ENCODE results near the gene CRYGN. TPM values are rescaled to one million over a fixed set of nuclear protein-coding genes. Genes with fewer than 3 reads are reported as not detected.

Gene CRYGN
- total RNA-seq, 2 experiments from 2014 or later = 0.25 TPM; not detected in 1

DNA sequence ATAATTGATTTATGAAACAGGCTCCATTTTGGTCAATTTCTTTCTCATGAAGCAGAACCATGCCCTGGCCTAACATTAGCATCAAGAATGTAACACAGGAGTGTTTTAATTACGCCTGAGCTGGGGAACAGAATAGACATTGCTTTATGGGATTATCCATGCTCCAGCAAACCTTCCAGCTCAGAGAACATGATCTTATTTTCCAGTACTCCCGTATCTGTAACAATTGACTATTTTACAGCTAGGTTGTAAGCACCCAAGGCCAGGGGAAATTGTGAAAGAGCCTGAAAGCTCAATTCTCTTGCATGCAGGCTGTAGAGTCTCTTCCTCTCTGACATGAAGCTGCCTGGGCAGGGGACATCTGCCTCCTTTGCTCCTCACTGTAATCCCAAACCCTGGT lies 30.8 kb upstream of the CRYGN start:
- Mint-ChIP-seq H3K27me3 (no peaks in the 10 kb centered on the region), H3K4me3 (no peak overlapping the region), H3K36me3 (ENCODE audit: low read depth) (peaks cover 80% of the 10 kb centered on the region), H3K9me3 (no peaks in the 10 kb centered on the region), H3K27ac (no peak overlapping the region), H3K4me1 (peaks cover 47% of the 10 kb centered on the region)
- ChIA-PET POLR2A (no interaction called here), CTCF (interaction anchor here (1.0 to 1.3 kb wide), 3 partner anchors 15 to 22 kb away, joined by 3 read pairs; no protein-coding TSS in a partner anchor)
- no peak for DNase-seq

DNA sequence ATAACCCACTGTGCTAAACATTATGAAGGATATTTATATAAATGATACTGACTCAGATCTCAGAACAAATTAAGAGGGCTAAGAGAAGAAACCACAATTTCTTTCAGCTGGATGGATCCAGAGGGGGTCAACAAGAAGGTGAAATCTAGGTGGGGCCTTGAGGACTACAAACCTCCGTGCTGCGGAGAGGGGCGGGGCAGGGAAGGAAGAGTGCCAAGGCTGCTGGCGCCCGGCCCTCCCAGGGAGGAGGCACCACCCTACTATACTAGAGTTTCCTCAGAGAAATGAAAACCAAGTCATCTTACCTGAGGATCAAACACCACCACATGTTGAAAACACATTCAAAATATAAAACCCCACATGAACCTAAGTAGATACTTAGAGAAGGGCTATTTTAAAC lies 29.3 kb upstream of the CRYGN start:
- H3K4me3 Mint-ChIP-seq = no peak overlapping the region
- no peaks in the 10 kb centered on the region for H3K27me3 Mint-ChIP-seq
- no peak for DNase-seq
- POLR2A ChIA-PET = no interaction called here
- CTCF ChIA-PET = interaction anchor here (1.0 to 1.1 kb wide), 2 partner anchors 9 to 42 kb away, joined by 3 read pairs; no protein-coding TSS in a partner anchor
- peaks cover 45% of the 10 kb centered on the region for H3K4me1 Mint-ChIP-seq
- no peaks in the 10 kb centered on the region for H3K9me3 Mint-ChIP-seq
- peaks cover 88% of the 10 kb centered on the region for H3K36me3 Mint-ChIP-seq (ENCODE audit: low read depth)
- no peak overlapping the region for H3K27ac Mint-ChIP-seq

DNA sequence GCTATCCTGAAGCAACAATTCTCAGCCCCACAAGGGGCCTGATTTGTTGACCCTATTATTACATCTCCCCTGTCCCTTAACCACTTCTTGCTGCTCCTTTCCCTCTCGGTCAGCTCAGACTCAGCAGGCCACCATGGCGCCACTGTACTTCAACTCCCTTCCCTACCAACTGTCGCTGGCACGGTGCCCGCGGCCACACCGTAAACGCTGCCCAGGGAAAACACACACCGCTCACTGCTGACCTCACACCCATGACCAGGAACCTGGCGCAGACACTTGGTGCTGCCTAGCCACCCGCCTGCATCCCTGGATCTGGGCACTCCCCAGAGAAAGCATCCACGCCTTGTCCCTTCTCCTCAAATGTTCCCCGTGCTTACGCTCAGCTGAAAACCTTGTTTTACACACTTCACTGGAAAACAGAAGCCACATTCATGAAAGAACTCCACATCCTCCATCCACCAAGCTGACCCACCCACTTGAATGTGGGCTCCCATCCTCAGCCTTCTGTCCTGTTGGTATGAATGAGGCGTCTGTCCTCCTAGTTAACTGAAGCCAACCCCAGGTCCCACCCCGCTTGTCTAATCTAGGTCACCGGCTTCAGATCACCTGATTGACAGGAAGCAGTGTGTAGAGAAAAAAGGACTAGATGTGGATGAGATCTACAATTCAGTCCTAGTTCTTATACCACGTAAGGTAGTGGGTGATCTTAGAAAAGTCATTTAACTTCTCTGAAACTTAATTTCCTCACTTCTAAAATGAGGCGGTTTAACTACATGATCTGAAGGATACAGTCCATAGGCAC lies 28.5 kb upstream of the CRYGN start:
- H3K27ac Mint-ChIP-seq = no peak overlapping the region

DNA sequence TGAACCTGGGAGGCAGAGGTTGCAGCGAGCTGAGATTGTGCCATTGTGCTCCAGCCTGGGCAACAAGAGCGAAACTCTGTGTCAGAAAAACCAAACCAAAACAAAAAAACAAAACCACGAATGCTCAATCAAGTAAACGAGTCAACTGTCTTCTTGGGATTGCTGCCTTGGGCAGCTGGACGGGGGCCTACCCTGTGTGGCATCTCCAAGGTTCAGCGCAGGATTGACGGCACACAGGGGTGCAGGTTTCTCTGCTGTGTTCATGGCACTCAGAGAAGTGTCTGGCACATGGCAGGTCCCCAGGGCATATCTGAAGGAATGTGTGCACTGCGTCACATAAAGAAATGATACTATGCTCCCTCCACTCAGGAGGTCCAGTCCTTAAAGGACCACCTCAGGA lies 25.2 kb upstream of the CRYGN start:
- ChIA-PET CTCF (interaction anchor here (0.7 to 2.2 kb wide), 2 partner anchors 17 to 395 kb away, joined by 4 to 6 read pairs; no protein-coding TSS in a partner anchor), POLR2A (no interaction called here)
- H3K27ac Mint-ChIP-seq = no peak overlapping the region

More for the DNA sequence above, 28.5 kb upstream of the CRYGN start:
- no peak for DNase-seq
- Mint-ChIP-seq H3K36me3 (ENCODE audit: low read depth) (peaks cover 88% of the 10 kb centered on the region), H3K9me3 (peaks cover 8% of the 10 kb centered on the region), H3K4me1 (peaks cover 36% of the 10 kb centered on the region), H3K27me3 (no peaks in the 10 kb centered on the region), H3K4me3 (no peak overlapping the region)
- CTCF ChIA-PET = interaction anchor here (1.0 to 1.1 kb wide), 2 partner anchors 8 to 43 kb away, joined by 3 read pairs; no protein-coding TSS in a partner anchor
- POLR2A ChIA-PET = interaction anchor here (0.6 kb wide), 1 partner anchor 464 kb away, joined by 3 read pairs; no protein-coding TSS in a partner anchor

DNA sequence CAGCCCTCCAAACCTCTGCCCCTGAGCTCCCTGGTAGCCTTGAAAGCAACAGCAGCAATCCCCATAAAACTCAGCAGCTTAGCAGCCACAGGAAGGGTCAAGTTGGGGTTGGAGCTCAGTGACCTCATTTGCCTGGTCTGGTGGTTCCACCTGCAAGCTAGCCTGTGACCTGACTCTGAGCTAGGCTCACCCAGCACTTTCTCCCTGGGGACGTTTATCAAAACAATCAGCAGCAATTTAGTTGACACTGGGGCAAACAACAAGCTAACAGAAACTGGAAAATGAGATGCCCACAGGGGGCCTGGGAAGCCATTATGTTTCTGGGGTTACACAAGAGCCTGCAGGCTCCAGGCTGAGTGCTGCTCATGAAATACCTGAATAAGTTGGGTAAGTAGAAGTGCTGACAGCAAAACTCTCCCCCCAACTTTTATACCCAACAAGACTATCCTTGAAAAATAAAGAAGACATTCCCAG lies 22.4 kb upstream of the CRYGN start:
- Mint-ChIP-seq H3K27ac (no peak overlapping the region), H3K4me1 (peaks cover 2% of the 10 kb centered on the region), H3K27me3 (peaks cover 12% of the 10 kb centered on the region), H3K36me3 (ENCODE audit: low read depth) (peaks cover 48% of the 10 kb centered on the region), H3K4me3 (no peak overlapping the region), H3K9me3 (peaks cover 24% of the 10 kb centered on the region)
- no peak for DNase-seq
- CTCF ChIA-PET = interaction anchor here (1.1 to 1.3 kb wide), 3 partner anchors 13 to 147 kb away, joined by 3 to 5 read pairs (median 3); no protein-coding TSS in a partner anchor
- POLR2A ChIA-PET = no interaction called here

More for the DNA sequence above, 25.2 kb upstream of the CRYGN start:
- Mint-ChIP-seq H3K36me3 (ENCODE audit: low read depth) (peaks cover 76% of the 10 kb centered on the region), H3K4me1 (peaks cover 16% of the 10 kb centered on the region), H3K9me3 (peaks cover 24% of the 10 kb centered on the region), H3K27me3 (peaks cover 6% of the 10 kb centered on the region), H3K4me3 (no peak overlapping the region)
- no peak for DNase-seq

DNA sequence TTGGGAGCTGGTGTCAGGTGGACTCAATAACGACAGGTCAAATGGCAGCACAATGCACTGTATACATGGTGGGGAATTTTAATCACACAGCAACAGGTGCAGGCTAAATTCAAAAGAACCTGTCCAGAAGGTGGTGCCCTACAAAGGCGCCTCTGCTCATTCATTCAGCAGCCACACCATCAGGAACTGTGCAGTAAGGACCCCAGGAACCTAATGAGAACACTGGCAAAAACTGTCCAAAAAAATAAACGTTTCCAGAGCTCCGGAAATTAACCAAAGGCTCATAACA lies 21.9 kb upstream of the CRYGN start:
- Mint-ChIP-seq H3K9me3 (peaks cover 24% of the 10 kb centered on the region), H3K27me3 (peaks cover 12% of the 10 kb centered on the region), H3K4me3 (no peak overlapping the region), H3K4me1 (peaks cover 4% of the 10 kb centered on the region), H3K36me3 (ENCODE audit: low read depth) (peaks cover 43% of the 10 kb centered on the region), H3K27ac (no peak overlapping the region)
- POLR2A ChIA-PET = no interaction called here
- CTCF ChIA-PET = interaction anchor here (1.1 to 1.3 kb wide), 3 partner anchors 13 to 147 kb away, joined by 3 to 5 read pairs (median 3); no protein-coding TSS in a partner anchor
- no peak for DNase-seq

DNA sequence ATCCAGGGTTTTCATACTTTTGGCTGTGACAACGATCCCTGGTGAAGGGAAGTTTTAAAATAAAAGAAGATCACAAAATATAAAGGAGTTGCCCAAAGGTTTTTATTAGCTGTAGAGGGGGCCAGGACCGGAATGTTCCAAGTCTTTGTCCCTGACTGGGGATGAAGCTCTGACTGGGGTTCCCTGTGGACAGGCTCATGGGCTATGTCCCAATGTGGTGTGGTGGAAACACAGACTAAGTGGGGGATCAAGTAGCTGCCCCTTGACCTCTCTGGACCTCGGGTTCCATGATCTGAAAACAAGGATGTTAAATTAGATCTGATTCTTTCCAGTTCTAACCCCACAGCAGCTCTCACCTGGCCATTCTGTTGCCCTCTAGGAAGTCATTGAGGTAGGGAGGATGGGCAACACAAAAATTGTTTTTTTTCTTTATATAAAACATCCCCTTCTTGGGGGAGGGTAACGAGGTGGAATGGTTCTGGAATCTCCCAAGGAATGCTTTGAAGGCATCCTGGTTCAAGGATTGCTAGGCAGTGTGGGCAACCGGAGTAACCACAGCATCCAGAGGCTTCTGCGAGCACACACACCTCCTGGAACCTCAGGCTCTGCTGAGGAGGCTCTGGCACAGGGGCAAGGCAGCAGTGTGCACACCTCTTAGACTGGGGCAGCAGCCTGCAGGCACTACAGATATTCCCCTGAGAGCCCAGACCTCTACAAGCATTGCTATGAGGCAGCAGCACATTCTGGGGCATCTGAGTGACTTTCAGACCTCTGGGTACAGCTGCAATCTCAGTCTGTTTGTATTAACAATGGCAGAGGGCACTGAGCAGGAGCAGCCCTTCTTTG lies 21.4 kb upstream of the CRYGN start:
- POLR2A ChIA-PET = no interaction called here
- H3K4me3 Mint-ChIP-seq = no peak overlapping the region
- H3K27me3 Mint-ChIP-seq = peaks cover 12% of the 10 kb centered on the region
- H3K4me1 Mint-ChIP-seq = peaks cover 4% of the 10 kb centered on the region
- H3K9me3 Mint-ChIP-seq = peaks cover 24% of the 10 kb centered on the region
- CTCF ChIA-PET = interaction anchor here (0.9 to 1.2 kb wide), 3 partner anchors 8 to 146 kb away, joined by 3 read pairs; no protein-coding TSS in a partner anchor
- no peak overlapping the region for H3K27ac Mint-ChIP-seq
- H3K36me3 Mint-ChIP-seq (ENCODE audit: low read depth) = peaks cover 42% of the 10 kb centered on the region
- DNase-seq = no peak

DNA sequence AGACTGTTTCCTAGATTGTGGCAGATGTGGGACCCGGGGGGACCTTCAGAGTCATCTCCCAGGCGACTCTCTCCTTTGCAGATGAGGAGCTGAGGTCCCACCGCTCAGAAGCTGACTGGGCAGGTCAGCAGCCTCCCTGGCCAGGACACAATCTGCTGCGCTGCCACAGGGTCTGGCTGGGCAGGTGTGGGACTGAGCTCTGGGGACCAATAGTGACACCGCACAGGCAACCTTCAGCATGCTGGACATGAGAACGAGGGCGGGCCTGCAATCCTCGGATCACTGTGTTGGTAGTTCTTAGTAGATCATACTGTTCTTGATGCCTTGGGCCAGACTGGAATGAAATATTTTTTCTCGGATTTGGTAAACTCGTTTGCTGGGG lies 20.5 kb upstream of the CRYGN start:
- H3K9me3 Mint-ChIP-seq = peaks cover 24% of the 10 kb centered on the region
- peaks cover 12% of the 10 kb centered on the region for H3K27me3 Mint-ChIP-seq
- peaks cover 33% of the 10 kb centered on the region for H3K36me3 Mint-ChIP-seq (ENCODE audit: low read depth)
- no peak for DNase-seq
- peaks cover 4% of the 10 kb centered on the region for H3K4me1 Mint-ChIP-seq
- POLR2A ChIA-PET = no interaction called here
- H3K27ac Mint-ChIP-seq = no peak overlapping the region
- H3K4me3 Mint-ChIP-seq = no peak overlapping the region
- CTCF ChIA-PET = interaction anchor here (0.9 kb wide), 1 partner anchor 9 kb away, joined by 3 read pairs; no protein-coding TSS in a partner anchor

DNA sequence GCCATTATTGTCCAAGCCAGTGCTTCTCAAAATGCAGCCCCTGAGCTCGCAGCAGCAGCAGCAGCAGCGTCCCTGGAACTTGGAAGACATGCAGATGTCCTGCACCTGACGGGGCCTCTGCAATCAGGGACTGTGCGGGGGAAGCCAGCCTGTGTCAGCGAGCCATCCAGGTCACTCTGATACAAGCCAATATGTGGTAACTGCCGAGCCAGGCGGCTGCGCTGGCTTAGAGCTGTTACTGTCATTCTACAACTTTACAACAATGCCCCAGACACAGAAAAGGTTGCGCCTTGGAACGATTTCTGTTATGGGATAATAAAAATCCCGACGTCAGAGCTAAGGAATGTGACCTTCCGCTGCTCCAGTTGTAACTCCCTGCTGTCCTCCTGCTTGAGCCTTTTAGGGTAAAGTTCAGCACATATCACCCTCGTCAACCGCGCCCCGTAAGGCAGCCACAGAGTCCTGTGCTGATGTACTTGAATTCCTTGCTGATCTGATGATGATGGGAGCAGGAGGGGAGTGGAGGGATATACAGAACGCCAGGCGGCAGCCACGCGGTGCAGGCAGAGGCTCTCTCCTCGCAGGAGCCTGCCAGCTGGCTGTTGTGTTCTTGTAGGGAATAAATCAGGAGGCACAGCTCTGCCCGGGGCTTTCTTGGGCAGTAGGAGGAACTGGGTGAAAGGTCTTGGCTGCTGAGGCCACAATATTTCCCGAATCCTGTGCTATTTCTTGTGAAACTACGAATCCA lies 20.0 kb upstream of the CRYGN start:
- POLR2A ChIA-PET = interaction anchor here (0.6 kb wide), 1 partner anchor 25 kb away, joined by 3 read pairs; no protein-coding TSS in a partner anchor
- H3K9me3 Mint-ChIP-seq = peaks cover 24% of the 10 kb centered on the region

DNA sequence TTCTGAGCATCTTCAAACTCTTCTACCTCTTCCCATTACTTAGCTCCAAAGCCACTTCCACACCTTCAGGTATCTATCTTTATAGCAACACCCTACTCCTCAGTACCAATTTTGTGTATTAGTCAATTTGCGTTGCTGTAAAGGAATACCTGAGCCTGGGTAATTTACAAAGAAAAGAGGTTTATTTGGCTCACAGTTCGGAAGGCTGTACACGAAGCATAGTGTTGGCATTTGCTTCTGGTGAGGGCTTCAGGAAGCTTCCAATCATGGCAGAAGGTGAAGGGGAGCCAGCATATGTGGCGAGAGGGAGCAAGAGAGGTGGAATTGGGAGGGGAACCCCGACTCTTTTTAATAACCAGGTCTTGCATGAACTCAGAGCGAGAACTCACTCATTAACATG lies 17.6 kb upstream of the CRYGN start:
- Mint-ChIP-seq H3K4me1 (peaks cover 4% of the 10 kb centered on the region), H3K27ac (no peak overlapping the region), H3K36me3 (ENCODE audit: low read depth) (peaks cover 6% of the 10 kb centered on the region), H3K27me3 (peaks cover 12% of the 10 kb centered on the region), H3K9me3 (peaks cover 8% of the 10 kb centered on the region), H3K4me3 (no peak overlapping the region)
- DNase-seq = no peak
- CTCF ChIA-PET = no interaction called here
- POLR2A ChIA-PET = no interaction called here

More for the DNA sequence above, 20.0 kb upstream of the CRYGN start:
- H3K27me3 Mint-ChIP-seq = peaks cover 12% of the 10 kb centered on the region
- CTCF ChIA-PET = interaction anchor here (0.9 kb wide), 1 partner anchor 9 kb away, joined by 3 read pairs; no protein-coding TSS in a partner anchor
- H3K4me3 Mint-ChIP-seq = no peak overlapping the region
- no peak overlapping the region for H3K27ac Mint-ChIP-seq
- peaks cover 28% of the 10 kb centered on the region for H3K36me3 Mint-ChIP-seq (ENCODE audit: low read depth)
- no peak for DNase-seq
- H3K4me1 Mint-ChIP-seq = peaks cover 4% of the 10 kb centered on the region

DNA sequence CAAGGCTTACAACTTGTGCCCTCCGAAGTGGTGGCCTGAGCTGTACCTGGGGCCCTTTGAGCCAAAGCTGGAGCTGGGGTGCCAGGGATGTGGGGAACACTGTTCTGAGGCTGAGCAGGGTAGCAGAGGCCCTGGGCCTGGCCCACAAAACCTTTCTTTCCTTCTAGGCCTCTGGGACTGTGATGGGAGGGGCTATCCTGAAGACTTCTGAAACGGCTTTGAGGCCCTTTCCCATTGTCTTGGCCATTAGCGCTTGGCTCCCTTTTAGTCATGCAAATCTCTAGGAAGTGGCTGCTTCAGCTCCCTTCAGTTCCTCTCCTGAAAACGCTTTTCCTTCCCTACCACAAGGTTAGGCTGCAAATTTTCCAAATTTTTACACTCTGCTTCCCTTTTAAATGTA lies 16.8 kb upstream of the CRYGN start:
- ChIA-PET POLR2A (no interaction called here), CTCF (no interaction called here)
- H3K4me3 Mint-ChIP-seq = no peak overlapping the region
- no peak overlapping the region for H3K27ac Mint-ChIP-seq
- DNase-seq = no peak
- peaks cover 12% of the 10 kb centered on the region for H3K27me3 Mint-ChIP-seq
- peaks cover 2% of the 10 kb centered on the region for H3K9me3 Mint-ChIP-seq
- no peaks in the 10 kb centered on the region for H3K36me3 Mint-ChIP-seq (ENCODE audit: low read depth)
- peaks cover 4% of the 10 kb centered on the region for H3K4me1 Mint-ChIP-seq

DNA sequence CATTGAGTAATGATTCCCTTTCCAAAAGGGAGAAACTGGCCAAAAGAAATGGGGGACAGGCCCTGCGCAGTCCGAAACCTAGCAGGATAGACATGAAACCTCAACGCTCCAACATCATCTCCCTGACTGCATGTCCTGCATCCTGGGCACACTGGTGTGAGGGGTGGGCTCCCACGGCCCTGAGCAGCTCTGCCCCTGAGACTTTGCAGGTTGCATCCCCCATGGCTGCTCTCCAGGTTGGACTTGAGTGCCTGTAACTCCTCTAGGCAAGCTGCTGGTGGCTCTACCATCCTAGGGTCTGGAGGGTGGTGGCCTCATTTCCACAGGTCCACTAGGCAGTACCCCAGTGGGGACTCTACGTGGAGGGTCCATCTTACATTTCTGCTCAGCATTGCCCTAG lies 16.3 kb upstream of the CRYGN start:
- no peak overlapping the region for H3K27ac Mint-ChIP-seq
- no peak for DNase-seq
- no peaks in the 10 kb centered on the region for H3K36me3 Mint-ChIP-seq (ENCODE audit: low read depth)
- peaks cover 1% of the 10 kb centered on the region for H3K9me3 Mint-ChIP-seq
- peaks cover 4% of the 10 kb centered on the region for H3K4me1 Mint-ChIP-seq
- ChIA-PET POLR2A (no interaction called here), CTCF (interaction anchor here (0.9 kb wide), 1 partner anchor 88 kb away, joined by 3 read pairs; no protein-coding TSS in a partner anchor)
- no peak overlapping the region for H3K4me3 Mint-ChIP-seq
- H3K27me3 Mint-ChIP-seq = peaks cover 12% of the 10 kb centered on the region
